GM23338 (cell line): Measurements from ENCODE around the gene ADRA2A. TPM values are rescaled to one million over a fixed set of nuclear protein-coding genes. Genes with fewer than 3 reads are reported as not detected.

Source experiments
- ATAC-seq: fragments of 200-7000 bp; cut with Tn5 transposase; 3 replicates; pipeline ENCODE4 v1.9.1; 2020
- DNase-seq: peaks from one replicate; pipeline ENCODE4 v3.0.0-alpha.2; 2015; ENCODE audit warnings: low spot score
- H2AFZ ChIP-seq: fragments of 200-600 bp; sonication (generic); 2 replicates; pipeline ENCODE4 v1.8.0; 2016; ENCODE audit warnings: antibody characterized with exemption, mild to moderate bottlenecking, moderate library complexity
- H3F3A ChIP-seq: fragments of 200-600 bp; sonication (generic); replicated peaks from 2 replicates; pipeline ENCODE4 v1.8.0; 2017; ENCODE audit warnings: antibody characterized with exemption, mixed run types, low read depth
- H3K27ac ChIP-seq: fragments of 200-600 bp; sonication (generic); 2 replicates; pipeline ENCODE4 v1.6.1; 2016; ENCODE audit warnings: low read depth
- H3K27me3 ChIP-seq: fragments of 200-600 bp; sonication (generic); 2 replicates; pipeline ENCODE4 v1.8.0; 2016; ENCODE audit warnings: mild to moderate bottlenecking, mixed run types, moderate library complexity; ENCODE audit not compliant: insufficient read depth
- H3K36me3 ChIP-seq: fragments of 200-600 bp; sonication (generic); 2 replicates; pipeline ENCODE4 v1.8.0; 2016; ENCODE audit warnings: mild to moderate bottlenecking; ENCODE audit not compliant: insufficient read depth
- H3K4me1 ChIP-seq: fragments of 200-600 bp; sonication (generic); 2 replicates; pipeline ENCODE4 v1.8.0; 2016; ENCODE audit warnings: mild to moderate bottlenecking, moderate library complexity; ENCODE audit not compliant: insufficient read depth
- H3K4me2 ChIP-seq: fragments of 200-600 bp; sonication (generic); 2 replicates; pipeline ENCODE4 v1.7.1; 2017; ENCODE audit warnings: mixed run types
- H3K4me3 ChIP-seq: fragments of 200-600 bp; sonication (generic); 2 replicates; pipeline ENCODE4 v1.6.1; 2016; ENCODE audit warnings: mixed run types
- H3K79me2 ChIP-seq: fragments of 200-600 bp; sonication (generic); replicated peaks from 2 replicates; pipeline ENCODE4 v1.8.0; 2017; ENCODE audit warnings: mild to moderate bottlenecking; ENCODE audit not compliant: insufficient read depth
- H3K9me2 ChIP-seq: fragments of 200-600 bp; sonication (generic); 2 replicates; pipeline ENCODE4 v1.8.0; 2017; ENCODE audit not compliant: insufficient read depth
- H4K20me1 ChIP-seq: fragments of 200-600 bp; sonication (generic); replicated peaks from 2 replicates; pipeline ENCODE4 v1.8.0; 2017; ENCODE audit warnings: mild to moderate bottlenecking; ENCODE audit not compliant: insufficient read depth
- H3K27ac Mint-ChIP-seq: 2 replicates; pipeline ENCODE4 v1.8.0; 2020; ENCODE audit warnings: inconsistent platforms, mild to moderate bottlenecking, moderate library complexity, mixed read lengths
- H3K27me3 Mint-ChIP-seq: 3 replicates; pipeline ENCODE4 v1.8.0; 2022; ENCODE audit warnings: low read depth, mild to moderate bottlenecking, moderate library complexity, mixed read lengths, inconsistent platforms; ENCODE audit not compliant: insufficient read depth, poor library complexity
- H3K36me3 Mint-ChIP-seq: 3 replicates; pipeline ENCODE4 v1.8.0; 2021; ENCODE audit warnings: low read depth, mild to moderate bottlenecking, inconsistent platforms, moderate library complexity, mixed read lengths
- H3K4me1 Mint-ChIP-seq: 3 replicates; pipeline ENCODE4 v1.8.0; 2020; ENCODE audit warnings: mild to moderate bottlenecking, inconsistent platforms, mixed read lengths
- H3K4me3 Mint-ChIP-seq: 3 replicates; pipeline ENCODE4 v1.8.0; 2021; ENCODE audit warnings: moderate library complexity, mild to moderate bottlenecking, inconsistent platforms, mixed read lengths
- H3K9me3 Mint-ChIP-seq: 3 replicates; pipeline ENCODE4 v1.8.0; 2020; ENCODE audit warnings: moderate library complexity, mild to moderate bottlenecking, inconsistent platforms, mixed read lengths
- CREB1 ChIP-seq: fragments of 250-450 bp; sonication (Bioruptor Pico); IDR thresholded peaks from 2 replicates; pipeline ENCODE4 v1.5.0; 2020; ENCODE audit warnings: low read depth, mild to moderate bottlenecking, moderate library complexity
- EZH2 ChIP-seq: fragments of 200-600 bp; sonication (generic); IDR thresholded peaks from one replicate; pipeline ENCODE4 v1.8.0; 2017; ENCODE audit warnings: antibody characterized with exemption, mild to moderate bottlenecking, low read depth; ENCODE audit not compliant: unreplicated experiment
- EZH2phosphoT487 ChIP-seq: fragments of 200-600 bp; sonication (generic); IDR thresholded peaks from one replicate; pipeline ENCODE4 v1.8.1; 2018; ENCODE audit warnings: antibody characterized with exemption; ENCODE audit not compliant: unreplicated experiment
- JUNB ChIP-seq: IDR thresholded peaks from one replicate; pipeline ENCODE4 v1.6.1; 2016; ENCODE audit warnings: antibody characterized with exemption; ENCODE audit not compliant: unreplicated experiment
- NANOG ChIP-seq: IDR thresholded peaks from 2 replicates; pipeline ENCODE4 v1.6.1; 2016; ENCODE audit warnings: antibody characterized with exemption, borderline replicate concordance
- STAT1 ChIP-seq: IDR thresholded peaks from one replicate; pipeline ENCODE4 v1.6.1; 2016; ENCODE audit warnings: antibody characterized with exemption; ENCODE audit not compliant: unreplicated experiment
- polyA plus RNA-seq: library from polyadenylated mRNA; unstranded; fragments of >200 nt; fragmentation: Nextera tagmentation; extraction: Ambion mirVana; gene quantifications from 2 replicates; pipeline ENCODE4 v1.2.1, GENCODE V29; 2016
- total RNA-seq: library from RNA; depleted of rRNA; stranded (reverse); fragments of >200 nt; shearing (Covaris generic); gene quantifications from 2 replicates; pipeline ENCODE4 v1.2.3, GENCODE V29; 2014
- TF ChIP-seq, protein P1 (sequence below): IDR thresholded peaks from one replicate; pipeline ENCODE4 v1.6.1; 2018; ENCODE audit warnings: antibody characterized with exemption; ENCODE audit not compliant: unreplicated experiment
- TF ChIP-seq, protein P2 (sequence below), 2 experiments: fragments of 200-600 bp in 1 of 2; sonication (generic) in 1 of 2; conservative IDR thresholded peaks; 2 replicates each; pipeline versions ENCODE4 v1.5.1 to v1.6.1; 2016 to 2017; ENCODE audit warnings: antibody characterized with exemption in 2 of 2, low read depth in 2 of 2, mild to moderate bottlenecking in 2 of 2, moderate library complexity in 1 of 2
- TF ChIP-seq, protein P3 (sequence below): IDR thresholded peaks from 2 replicates; pipeline ENCODE4 v1.6.1; 2016; ENCODE audit warnings: antibody characterized with exemption
- TF ChIP-seq, protein P4 (sequence below): fragments of 250-450 bp; sonication (Bioruptor Pico); IDR thresholded peaks from 2 replicates; pipeline ENCODE4 v1.5.0; 2020; ENCODE audit warnings: mild to moderate bottlenecking, moderate library complexity

Gene ADRA2A
- total and polyA plus RNA-seq, 2 experiments from 2014 or later = 0.60 to 2.5 TPM

DNA sequence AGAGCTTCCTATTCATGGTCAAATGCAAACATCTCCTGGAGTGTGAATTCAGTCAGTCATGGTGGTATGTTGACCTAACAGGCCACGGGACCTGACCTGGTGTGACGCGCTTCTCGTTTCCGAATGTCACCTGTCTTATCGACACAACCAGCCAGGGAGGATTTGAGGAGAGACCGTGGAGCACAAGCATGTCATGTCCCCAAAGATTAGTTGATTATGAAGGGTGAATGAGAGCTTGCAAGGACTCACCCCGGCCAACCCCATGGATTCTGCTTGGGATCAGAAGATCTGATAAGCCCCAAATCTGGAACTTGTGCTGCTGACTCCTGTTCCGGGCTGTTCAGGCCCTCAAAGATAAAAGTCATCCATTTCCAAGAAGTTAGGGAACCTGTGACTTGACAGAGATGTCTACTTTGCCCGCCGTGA, 10.5 kb downstream of the ADRA2A start:
- Mint-ChIP-seq H3K36me3 (no peaks in the 10 kb centered on the region), H3K27ac (no peak overlapping the region), H3K4me1 (peaks cover 10% of the 10 kb centered on the region), H3K9me3 (peaks cover 4% of the 10 kb centered on the region; the same call in 2 of the 3 replicates), H3K4me3 (no peak overlapping the region), H3K27me3 (peaks cover 15% of the 10 kb centered on the region)
- Histone ChIP-seq H3K36me3 (no peaks in the 10 kb centered on the region), H4K20me1 (no peaks in the 10 kb centered on the region), H2AFZ (no peak overlapping the region), H3K27ac (no peak overlapping the region), H3F3A (no peaks in the 10 kb centered on the region), H3K4me3 (no peak overlapping the region), H3K9me2 (no peaks in the 10 kb centered on the region), H3K4me2 (no peak overlapping the region), H3K79me2 (no peaks in the 10 kb centered on the region), H3K27me3 (no peaks in the 10 kb centered on the region), H3K4me1 (no peaks in the 10 kb centered on the region)
- ATAC-seq (no peak), DNase-seq (no peak)
- TF ChIP-seq EZH2phosphoT487 (no peak), JUNB (no peak), NANOG (no peak), STAT1 (no peak), CREB1 (CRISPR knock-in tag) (no peak), EZH2 (no peak)
- TF ChIP-seq, protein P1, sequence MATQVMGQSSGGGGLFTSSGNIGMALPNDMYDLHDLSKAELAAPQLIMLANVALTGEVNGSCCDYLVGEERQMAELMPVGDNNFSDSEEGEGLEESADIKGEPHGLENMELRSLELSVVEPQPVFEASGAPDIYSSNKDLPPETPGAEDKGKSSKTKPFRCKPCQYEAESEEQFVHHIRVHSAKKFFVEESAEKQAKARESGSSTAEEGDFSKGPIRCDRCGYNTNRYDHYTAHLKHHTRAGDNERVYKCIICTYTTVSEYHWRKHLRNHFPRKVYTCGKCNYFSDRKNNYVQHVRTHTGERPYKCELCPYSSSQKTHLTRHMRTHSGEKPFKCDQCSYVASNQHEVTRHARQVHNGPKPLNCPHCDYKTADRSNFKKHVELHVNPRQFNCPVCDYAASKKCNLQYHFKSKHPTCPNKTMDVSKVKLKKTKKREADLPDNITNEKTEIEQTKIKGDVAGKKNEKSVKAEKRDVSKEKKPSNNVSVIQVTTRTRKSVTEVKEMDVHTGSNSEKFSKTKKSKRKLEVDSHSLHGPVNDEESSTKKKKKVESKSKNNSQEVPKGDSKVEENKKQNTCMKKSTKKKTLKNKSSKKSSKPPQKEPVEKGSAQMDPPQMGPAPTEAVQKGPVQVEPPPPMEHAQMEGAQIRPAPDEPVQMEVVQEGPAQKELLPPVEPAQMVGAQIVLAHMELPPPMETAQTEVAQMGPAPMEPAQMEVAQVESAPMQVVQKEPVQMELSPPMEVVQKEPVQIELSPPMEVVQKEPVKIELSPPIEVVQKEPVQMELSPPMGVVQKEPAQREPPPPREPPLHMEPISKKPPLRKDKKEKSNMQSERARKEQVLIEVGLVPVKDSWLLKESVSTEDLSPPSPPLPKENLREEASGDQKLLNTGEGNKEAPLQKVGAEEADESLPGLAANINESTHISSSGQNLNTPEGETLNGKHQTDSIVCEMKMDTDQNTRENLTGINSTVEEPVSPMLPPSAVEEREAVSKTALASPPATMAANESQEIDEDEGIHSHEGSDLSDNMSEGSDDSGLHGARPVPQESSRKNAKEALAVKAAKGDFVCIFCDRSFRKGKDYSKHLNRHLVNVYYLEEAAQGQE = no peak
- TF ChIP-seq, protein P2, sequence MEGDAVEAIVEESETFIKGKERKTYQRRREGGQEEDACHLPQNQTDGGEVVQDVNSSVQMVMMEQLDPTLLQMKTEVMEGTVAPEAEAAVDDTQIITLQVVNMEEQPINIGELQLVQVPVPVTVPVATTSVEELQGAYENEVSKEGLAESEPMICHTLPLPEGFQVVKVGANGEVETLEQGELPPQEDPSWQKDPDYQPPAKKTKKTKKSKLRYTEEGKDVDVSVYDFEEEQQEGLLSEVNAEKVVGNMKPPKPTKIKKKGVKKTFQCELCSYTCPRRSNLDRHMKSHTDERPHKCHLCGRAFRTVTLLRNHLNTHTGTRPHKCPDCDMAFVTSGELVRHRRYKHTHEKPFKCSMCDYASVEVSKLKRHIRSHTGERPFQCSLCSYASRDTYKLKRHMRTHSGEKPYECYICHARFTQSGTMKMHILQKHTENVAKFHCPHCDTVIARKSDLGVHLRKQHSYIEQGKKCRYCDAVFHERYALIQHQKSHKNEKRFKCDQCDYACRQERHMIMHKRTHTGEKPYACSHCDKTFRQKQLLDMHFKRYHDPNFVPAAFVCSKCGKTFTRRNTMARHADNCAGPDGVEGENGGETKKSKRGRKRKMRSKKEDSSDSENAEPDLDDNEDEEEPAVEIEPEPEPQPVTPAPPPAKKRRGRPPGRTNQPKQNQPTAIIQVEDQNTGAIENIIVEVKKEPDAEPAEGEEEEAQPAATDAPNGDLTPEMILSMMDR (conservative IDR thresholded peaks at IDR 0.05; ENCODE audit: low read depth in 2 of 2) = no peak
- TF ChIP-seq, protein P3, sequence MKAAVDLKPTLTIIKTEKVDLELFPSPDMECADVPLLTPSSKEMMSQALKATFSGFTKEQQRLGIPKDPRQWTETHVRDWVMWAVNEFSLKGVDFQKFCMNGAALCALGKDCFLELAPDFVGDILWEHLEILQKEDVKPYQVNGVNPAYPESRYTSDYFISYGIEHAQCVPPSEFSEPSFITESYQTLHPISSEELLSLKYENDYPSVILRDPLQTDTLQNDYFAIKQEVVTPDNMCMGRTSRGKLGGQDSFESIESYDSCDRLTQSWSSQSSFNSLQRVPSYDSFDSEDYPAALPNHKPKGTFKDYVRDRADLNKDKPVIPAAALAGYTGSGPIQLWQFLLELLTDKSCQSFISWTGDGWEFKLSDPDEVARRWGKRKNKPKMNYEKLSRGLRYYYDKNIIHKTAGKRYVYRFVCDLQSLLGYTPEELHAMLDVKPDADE = no peak
- TF ChIP-seq, protein P4, sequence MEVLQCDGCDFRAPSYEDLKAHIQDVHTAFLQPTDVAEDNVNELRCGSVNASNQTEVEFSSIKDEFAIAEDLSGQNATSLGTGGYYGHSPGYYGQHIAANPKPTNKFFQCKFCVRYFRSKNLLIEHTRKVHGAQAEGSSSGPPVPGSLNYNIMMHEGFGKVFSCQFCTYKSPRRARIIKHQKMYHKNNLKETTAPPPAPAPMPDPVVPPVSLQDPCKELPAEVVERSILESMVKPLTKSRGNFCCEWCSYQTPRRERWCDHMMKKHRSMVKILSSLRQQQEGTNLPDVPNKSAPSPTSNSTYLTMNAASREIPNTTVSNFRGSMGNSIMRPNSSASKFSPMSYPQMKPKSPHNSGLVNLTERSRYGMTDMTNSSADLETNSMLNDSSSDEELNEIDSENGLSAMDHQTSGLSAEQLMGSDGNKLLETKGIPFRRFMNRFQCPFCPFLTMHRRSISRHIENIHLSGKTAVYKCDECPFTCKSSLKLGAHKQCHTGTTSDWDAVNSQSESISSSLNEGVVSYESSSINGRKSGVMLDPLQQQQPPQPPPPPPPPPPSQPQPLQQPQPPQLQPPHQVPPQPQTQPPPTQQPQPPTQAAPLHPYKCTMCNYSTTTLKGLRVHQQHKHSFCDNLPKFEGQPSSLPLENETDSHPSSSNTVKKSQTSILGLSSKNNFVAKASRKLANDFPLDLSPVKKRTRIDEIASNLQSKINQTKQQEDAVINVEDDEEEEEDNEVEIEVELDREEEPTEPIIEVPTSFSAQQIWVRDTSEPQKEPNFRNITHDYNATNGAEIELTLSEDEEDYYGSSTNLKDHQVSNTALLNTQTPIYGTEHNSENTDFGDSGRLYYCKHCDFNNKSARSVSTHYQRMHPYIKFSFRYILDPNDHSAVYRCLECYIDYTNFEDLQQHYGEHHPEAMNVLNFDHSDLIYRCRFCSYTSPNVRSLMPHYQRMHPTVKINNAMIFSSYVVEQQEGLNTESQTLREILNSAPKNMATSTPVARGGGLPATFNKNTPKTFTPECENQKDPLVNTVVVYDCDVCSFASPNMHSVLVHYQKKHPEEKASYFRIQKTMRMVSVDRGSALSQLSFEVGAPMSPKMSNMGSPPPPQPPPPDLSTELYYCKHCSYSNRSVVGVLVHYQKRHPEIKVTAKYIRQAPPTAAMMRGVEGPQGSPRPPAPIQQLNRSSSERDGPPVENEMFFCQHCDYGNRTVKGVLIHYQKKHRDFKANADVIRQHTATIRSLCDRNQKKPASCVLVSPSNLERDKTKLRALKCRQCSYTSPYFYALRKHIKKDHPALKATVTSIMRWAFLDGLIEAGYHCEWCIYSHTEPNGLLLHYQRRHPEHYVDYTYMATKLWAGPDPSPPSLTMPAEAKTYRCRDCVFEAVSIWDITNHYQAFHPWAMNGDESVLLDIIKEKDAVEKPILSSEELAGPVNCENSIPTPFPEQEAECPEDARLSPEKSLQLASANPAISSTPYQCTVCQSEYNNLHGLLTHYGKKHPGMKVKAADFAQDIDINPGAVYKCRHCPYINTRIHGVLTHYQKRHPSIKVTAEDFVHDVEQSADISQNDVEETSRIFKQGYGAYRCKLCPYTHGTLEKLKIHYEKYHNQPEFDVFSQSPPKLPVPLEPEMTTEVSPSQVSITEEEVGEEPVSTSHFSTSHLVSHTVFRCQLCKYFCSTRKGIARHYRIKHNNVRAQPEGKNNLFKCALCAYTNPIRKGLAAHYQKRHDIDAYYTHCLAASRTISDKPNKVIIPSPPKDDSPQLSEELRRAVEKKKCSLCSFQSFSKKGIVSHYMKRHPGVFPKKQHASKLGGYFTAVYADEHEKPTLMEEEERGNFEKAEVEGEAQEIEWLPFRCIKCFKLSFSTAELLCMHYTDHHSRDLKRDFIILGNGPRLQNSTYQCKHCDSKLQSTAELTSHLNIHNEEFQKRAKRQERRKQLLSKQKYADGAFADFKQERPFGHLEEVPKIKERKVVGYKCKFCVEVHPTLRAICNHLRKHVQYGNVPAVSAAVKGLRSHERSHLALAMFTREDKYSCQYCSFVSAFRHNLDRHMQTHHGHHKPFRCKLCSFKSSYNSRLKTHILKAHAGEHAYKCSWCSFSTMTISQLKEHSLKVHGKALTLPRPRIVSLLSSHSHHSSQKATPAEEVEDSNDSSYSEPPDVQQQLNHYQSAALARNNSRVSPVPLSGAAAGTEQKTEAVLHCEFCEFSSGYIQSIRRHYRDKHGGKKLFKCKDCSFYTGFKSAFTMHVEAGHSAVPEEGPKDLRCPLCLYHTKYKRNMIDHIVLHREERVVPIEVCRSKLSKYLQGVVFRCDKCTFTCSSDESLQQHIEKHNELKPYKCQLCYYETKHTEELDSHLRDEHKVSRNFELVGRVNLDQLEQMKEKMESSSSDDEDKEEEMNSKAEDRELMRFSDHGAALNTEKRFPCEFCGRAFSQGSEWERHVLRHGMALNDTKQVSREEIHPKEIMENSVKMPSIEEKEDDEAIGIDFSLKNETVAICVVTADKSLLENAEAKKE = no peak
